BE2C (cell line): ENCODE measurements around the gene TBC1D24.

Experiments used
- DNase-seq: peaks from one replicate; pipeline ENCODE4 v3.0.0-alpha.2; 2020
- H3K27me3 ChIP-seq: fragments of 250-450 bp; sonication (Bioruptor Pico); 2 replicates; pipeline ENCODE4 v1.5.1; 2020; ENCODE audit warnings: mild to moderate bottlenecking
- H3K36me3 ChIP-seq: fragments of 250-450 bp; sonication (Bioruptor Pico); 2 replicates; pipeline ENCODE4 v1.5.1; 2020; ENCODE audit warnings: mild to moderate bottlenecking
- H3K4me1 ChIP-seq: fragments of 250-450 bp; sonication (Bioruptor Pico); 2 replicates; pipeline ENCODE4 v1.5.1; 2020
- H3K4me3 ChIP-seq: 2 replicates; pipeline ENCODE4 v1.5.1; 2011; ENCODE audit warnings: low read depth, low read length
- H3K9me3 ChIP-seq: fragments of 250-450 bp; sonication (Bioruptor Pico); 2 replicates; pipeline ENCODE4 v1.5.1; 2020
- CTCF ChIP-seq: IDR thresholded peaks from 2 replicates; pipeline ENCODE4 v1.5.1; 2012; ENCODE audit warnings: mild to moderate bottlenecking, low read depth, low read length

TBC1D24 gene

GRCh38 chr16:2511128-2511800 is 36.3 kb downstream of the TBC1D24 start:
- no peak overlapping the region for H3K4me3 ChIP-seq
- peaks cover 4% of the 10 kb centered on the region; the same call in 1 of the 2 replicates for H3K36me3 ChIP-seq
- TF ChIP-seq CTCF = no peak
- no peak for DNase-seq
- no peaks in the 10 kb centered on the region for H3K27me3 ChIP-seq
- peaks cover 3% of the 10 kb centered on the region; the same call in 1 of the 2 replicates for H3K4me1 ChIP-seq
- H3K9me3 ChIP-seq = no peaks in the 10 kb centered on the region

- H3K4me1 ChIP-seq = peaks cover 3% of the 10 kb centered on the region; the same call in 1 of the 2 replicates
- no peak for DNase-seq
- no peak overlapping the region for H3K4me3 ChIP-seq
Observed at GRCh38 chr16:2511996-2512734, 37.2 kb downstream of the TBC1D24 start.

GRCh38 chr16:2512735-2513404 is 37.9 kb downstream of the TBC1D24 start:
- no peaks in the 10 kb centered on the region for H3K9me3 ChIP-seq
- TF ChIP-seq CTCF = no peak
- H3K36me3 ChIP-seq = peaks cover 6% of the 10 kb centered on the region; the same call in 1 of the 2 replicates
- H3K4me1 ChIP-seq = peaks cover 3% of the 10 kb centered on the region; the same call in 1 of the 2 replicates
- no peak for DNase-seq
- peak overlapping the region; percentile 81 for H3K4me3 ChIP-seq
- H3K27me3 ChIP-seq = no peaks in the 10 kb centered on the region

More at GRCh38 chr16:2511996-2512734, 37.2 kb downstream of the TBC1D24 start:
- Histone ChIP-seq H3K27me3 (no peaks in the 10 kb centered on the region), H3K36me3 (peaks cover 6% of the 10 kb centered on the region; the same call in 1 of the 2 replicates), H3K9me3 (no peaks in the 10 kb centered on the region)
- no peak for TF ChIP-seq CTCF

- Histone ChIP-seq H3K9me3 (no peaks in the 10 kb centered on the region), H3K27me3 (no peaks in the 10 kb centered on the region), H3K36me3 (peaks cover 6% of the 10 kb centered on the region; the same call in 1 of the 2 replicates), H3K4me3 (peak within 1 kb of the TSS; percentile 81), H3K4me1 (peaks cover 3% of the 10 kb centered on the region; the same call in 1 of the 2 replicates)
- peak; percentile 95 for DNase-seq
- no peak for TF ChIP-seq CTCF
Observed at GRCh38 chr16:2513405-2514332, 38.7 kb downstream of the TBC1D24 start, which contains the start of gene ATP6V0C. TSS of gene ATP6V0C (plus strand) at chr16:2513952. CDS start at chr16:2514104, 152 bp downstream.

- Histone ChIP-seq H3K27me3 (no peaks in the 10 kb centered on the region), H3K9me3 (no peaks in the 10 kb centered on the region), H3K36me3 (peaks cover 12% of the 10 kb centered on the region), H3K4me3 (peak overlapping the region; percentile 81), H3K4me1 (peaks cover 6% of the 10 kb centered on the region; the same call in 1 of the 2 replicates)
- TF ChIP-seq CTCF = no peak
- DNase-seq = no peak
Observed at GRCh38 chr16:2514333-2515179, 39.6 kb downstream of the TBC1D24 start.
